ENCODE measurements around the gene PRSS22.
A peak's percentile ranks its signal among the peaks of the same experiment; 100 is the strongest.
"Not testable (repeated sequence)": the region's sequence is repeated elsewhere in the genome, so short reads cannot be mapped to it uniquely, and the experiment has no call there.

Gene PRSS22, protein sequence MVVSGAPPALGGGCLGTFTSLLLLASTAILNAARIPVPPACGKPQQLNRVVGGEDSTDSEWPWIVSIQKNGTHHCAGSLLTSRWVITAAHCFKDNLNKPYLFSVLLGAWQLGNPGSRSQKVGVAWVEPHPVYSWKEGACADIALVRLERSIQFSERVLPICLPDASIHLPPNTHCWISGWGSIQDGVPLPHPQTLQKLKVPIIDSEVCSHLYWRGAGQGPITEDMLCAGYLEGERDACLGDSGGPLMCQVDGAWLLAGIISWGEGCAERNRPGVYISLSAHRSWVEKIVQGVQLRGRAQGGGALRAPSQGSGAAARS

DNA sequence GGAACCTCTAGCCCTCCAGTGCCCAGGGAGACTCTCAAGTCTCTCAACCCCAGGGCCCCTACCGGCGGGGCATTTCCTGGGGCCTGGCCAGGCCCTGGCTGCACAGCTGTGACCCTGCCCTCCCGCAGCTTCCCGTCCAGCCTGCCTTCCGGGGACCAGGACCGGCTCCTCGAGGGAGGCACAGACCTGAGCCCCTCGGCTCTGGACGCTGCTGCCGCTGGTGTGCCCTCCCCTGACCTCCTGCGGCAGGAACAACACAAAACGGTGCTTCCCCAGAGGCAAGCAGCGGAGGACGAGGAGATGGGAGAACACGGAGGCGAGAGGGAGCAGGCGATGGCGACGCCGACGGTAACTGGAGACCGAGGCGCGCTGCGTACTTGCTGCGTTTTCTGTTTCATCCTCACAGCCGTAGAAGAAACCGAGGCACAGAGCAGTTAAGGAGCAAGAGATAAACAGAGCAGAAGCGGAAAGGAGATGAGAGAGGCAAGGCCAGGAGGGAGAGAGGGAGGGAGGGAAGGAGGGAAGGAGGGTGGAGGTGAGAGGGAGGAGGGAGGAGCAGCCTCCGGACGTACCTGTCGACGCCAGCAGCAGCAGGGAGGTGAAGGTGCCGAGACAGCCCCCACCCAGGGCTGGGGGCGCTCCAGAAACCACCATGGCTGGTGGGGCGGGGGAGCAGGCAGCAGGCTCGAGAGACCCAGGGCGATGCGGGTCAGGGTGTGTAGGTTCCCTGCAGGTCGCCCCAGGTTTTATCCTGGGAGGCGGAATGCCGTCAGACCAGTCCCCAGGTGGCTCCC lies at the start of gene PRSS22:
PRSS22 (minus strand) TSS at position 720 of the 794 bp plus-strand sequence; CDS start at position 654, 66 bp downstream.
- TF ChIP-seq CTCF (IDR thresholded peaks at IDR 0.05; ENCODE audit: insufficient read depth, low read length, missing control alignments) = no peak
- H3K4me3 ChIP-seq (ENCODE audit: low read depth, low read length) = no peak within 1 kb of the TSS
- no peak for DNase-seq (ENCODE audit: low read depth, low spot score)
- POLR2A ChIA-PET = no interaction called here
- CTCF ChIA-PET = interaction anchor here (1.0 kb wide), 1 partner anchor 18 kb away, joined by 6 read pairs; no protein-coding TSS in a partner anchor

DNA sequence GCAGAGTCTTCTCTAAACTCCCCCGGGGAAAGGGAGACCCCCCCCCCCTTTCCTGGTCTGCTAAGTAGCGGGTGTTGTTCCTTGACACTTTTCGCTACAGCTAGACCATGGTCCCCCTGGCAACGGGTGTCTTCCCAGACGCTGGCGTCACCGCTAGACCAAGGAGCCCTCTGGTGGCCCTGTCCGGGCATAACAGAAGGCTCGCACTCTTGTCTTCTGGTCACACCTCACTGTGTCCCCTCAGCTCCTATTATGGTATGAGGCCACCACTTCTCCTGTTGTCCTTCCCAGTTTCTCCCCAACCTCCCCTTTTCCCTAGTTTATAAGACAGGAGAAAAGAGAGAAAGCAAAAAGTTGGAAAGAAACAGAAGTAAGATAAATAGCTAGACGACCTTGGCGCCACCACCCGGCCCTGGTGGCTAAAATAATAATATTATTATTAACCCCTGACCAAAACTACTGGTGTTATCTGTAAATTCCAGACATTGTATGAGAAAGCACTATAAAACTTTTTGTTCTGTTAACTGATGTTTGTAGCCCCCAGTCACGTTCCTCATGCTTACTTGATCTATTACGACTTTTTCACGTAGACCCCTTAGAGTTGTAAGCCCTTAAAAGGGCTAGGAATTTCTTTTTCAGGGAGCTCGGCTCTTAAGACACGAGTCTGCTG lies 49.2 kb upstream of the PRSS22 start:
- CTCF ChIA-PET = interaction anchor here (0.9 to 2.9 kb wide), 14 partner anchors 11 to 68 kb away, joined by 3 to 27 read pairs (median 4); no protein-coding TSS in a partner anchor
- POLR2A ChIA-PET; H3K4me3 ChIP-seq (ENCODE audit: low read depth, low read length); DNase-seq (ENCODE audit: low read depth, low spot score): not testable (repeated sequence)
- peak; percentile 28 for TF ChIP-seq CTCF (IDR thresholded peaks at IDR 0.05; ENCODE audit: insufficient read depth, low read length, missing control alignments)

- H3K4me3 ChIP-seq (ENCODE audit: low read depth, low read length) = no peak overlapping the region
- TF ChIP-seq CTCF (IDR thresholded peaks at IDR 0.05; ENCODE audit: insufficient read depth, low read length, missing control alignments) = no peak
- ChIA-PET POLR2A (interaction anchor here (0.6 to 1.2 kb wide), 5 partner anchors 9 to 38 kb away, joined by 3 to 11 read pairs (median 5); partner anchors contain the start of gene FLYWCH2), CTCF (interaction anchor here (0.8 to 2.9 kb wide), 9 partner anchors 8 to 67 kb away, joined by 3 to 27 read pairs (median 4); no protein-coding TSS in a partner anchor)
- DNase-seq (ENCODE audit: low read depth, low spot score) = no peak
These were observed 48.0 kb upstream of the PRSS22 start for GRCh38 chr16:2905988-2906387.

DNA sequence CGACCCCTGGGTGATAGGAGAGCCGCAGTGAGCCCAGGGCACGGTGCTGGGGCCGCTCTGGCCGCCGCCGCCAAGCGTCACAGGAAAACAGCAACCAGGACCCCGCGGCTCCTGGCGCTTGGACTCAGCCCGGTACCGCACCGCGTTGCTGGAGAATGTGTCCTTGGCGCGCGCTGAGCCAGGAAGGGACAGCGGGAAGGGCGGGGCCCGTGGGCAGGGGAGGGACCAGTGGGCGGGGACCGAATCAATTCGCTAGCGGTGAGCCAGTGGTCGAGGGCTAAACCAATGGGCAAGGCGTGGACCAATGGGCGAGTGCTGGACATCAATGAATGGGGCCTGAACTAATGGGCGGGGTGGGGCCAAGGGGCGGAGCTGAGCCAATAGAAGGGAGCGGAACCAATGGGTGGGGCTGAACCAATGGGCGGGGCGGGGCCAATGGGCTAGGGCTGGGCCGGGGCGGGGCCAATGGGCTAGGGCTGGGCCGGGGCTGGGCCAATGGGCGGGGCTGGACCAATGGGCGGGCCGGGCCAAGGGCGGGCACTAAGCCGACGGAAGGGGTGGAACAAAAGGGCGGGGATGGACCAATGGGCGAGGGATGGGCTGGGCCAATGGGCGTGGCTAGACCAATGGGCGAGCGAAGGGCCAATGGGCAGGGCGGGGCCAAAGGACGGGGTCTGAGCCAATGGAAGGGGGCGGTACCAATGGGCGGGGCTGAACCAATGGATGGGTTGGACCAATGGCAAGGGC lies 47.4 kb upstream of the PRSS22 start:
- DNase-seq (ENCODE audit: low read depth, low spot score) = peak; percentile 95
- TF ChIP-seq CTCF (IDR thresholded peaks at IDR 0.05; ENCODE audit: insufficient read depth, low read length, missing control alignments) = no peak
- ChIA-PET CTCF (interaction anchor here (0.8 to 2.9 kb wide), 9 partner anchors 9 to 66 kb away, joined by 3 to 27 read pairs (median 4); no protein-coding TSS in a partner anchor), POLR2A (interaction anchor here (0.6 to 1.2 kb wide), 5 partner anchors 9 to 37 kb away, joined by 3 to 11 read pairs (median 5); partner anchors contain the start of gene FLYWCH2)
- peak overlapping the region; percentile 78 for H3K4me3 ChIP-seq (ENCODE audit: low read depth, low read length)

GRCh38 chr16:2904922-2905240 lies 46.9 kb upstream of the PRSS22 start:
- POLR2A ChIA-PET = interaction anchor here (1.1 kb wide), 1 partner anchor 22 kb away, joined by 11 read pairs; the partner anchor contains the start of gene FLYWCH2
- TF ChIP-seq CTCF (IDR thresholded peaks at IDR 0.05; ENCODE audit: insufficient read depth, low read length, missing control alignments) = no peak
- DNase-seq (ENCODE audit: low read depth, low spot score) = no peak
- H3K4me3 ChIP-seq (ENCODE audit: low read depth, low read length) = peak overlapping the region; percentile 78
- CTCF ChIA-PET = interaction anchor here (1.6 kb wide), 2 partner anchors 15 to 22 kb away, joined by 6 to 11 read pairs; no protein-coding TSS in a partner anchor
